HepG2 (cell line): ENCODE results near the gene TDRD3. TPM values are rescaled to one million over a fixed set of nuclear protein-coding genes. Genes with fewer than 3 reads are reported as not detected.

Experiments used
- ATAC-seq: fragments of 200-7000 bp; cut with Tn5 transposase; 3 replicates; pipeline ENCODE4 v1.9.1; 2020; ENCODE audit warnings: mild to moderate bottlenecking, moderate library complexity
- BruUV-seq: library from RNA; stranded (reverse); fragments of 400-500 nt; replicated peaks from 2 replicates; lab custom pipeline; 2021; lab: Mats Ljungman, UMichigan
- CTCF ChIA-PET: fragments of 300-600 bp; formaldehyde crosslinking; extraction: SDS; loops from one replicate; lab custom pipeline; 2021; ENCODE audit warnings: low total read pairs, inconsistent platforms, low intra/inter-chr PET ratio; lab: Yijun Ruan, JAX
- POLR2A ChIA-PET: fragments of 350-600 bp; sonication (Branson Sonifier 250); formaldehyde crosslinking; loops from one replicate; lab custom pipeline; 2020; ENCODE audit warnings: antibody characterized with exemption, inconsistent platforms; lab: Yijun Ruan, JAX
- DNase-seq: peaks from one replicate; pipeline ENCODE4 v3.0.0-alpha.2; 2015; ENCODE audit warnings: low spot score
- FAIRE-seq: peaks from 3 replicates; lab custom pipeline; 2011; peaks lifted over from hg19 to GRCh38; lab: Jason Lieb, UNC
- H2AFZ ChIP-seq: one replicate; pipeline ENCODE4 v1.6.1; 2011; ENCODE audit warnings: low read length, inconsistent platforms
- H3K27ac ChIP-seq: fragments of 300-600 bp; 3 replicates; pipeline ENCODE4 v1.8.0; 2011; ENCODE audit warnings: mixed run types, mild to moderate bottlenecking, mixed read lengths, low read length, inconsistent platforms; ENCODE audit not compliant: insufficient read depth; ENCODE audit errors: extremely low read length
- H3K27me3 ChIP-seq, 2 experiments: fragments of 200-600 bp in 1 of 2; 2 replicates in 1 of 2; 3 replicates in 1 of 2; pipeline versions ENCODE4 v1.6.0 to v1.8.0; 2011; ENCODE audit warnings: low read length in 2 of 2, mild to moderate bottlenecking in 2 of 2, moderate library complexity in 2 of 2, inconsistent platforms in 1 of 2; ENCODE audit not compliant: insufficient read depth in 2 of 2, control insufficient read depth in 1 of 2
- H3K36me3 ChIP-seq, 2 experiments: fragments of 200-600 bp in 1 of 2; replicated peaks in 1 of 2; 2 replicates in 1 of 2; 3 replicates in 1 of 2; pipeline versions ENCODE4 v1.5.1 to v1.8.0; 2011; ENCODE audit warnings: low read length in 2 of 2, inconsistent platforms in 1 of 2; ENCODE audit not compliant: insufficient read depth in 2 of 2, control insufficient read depth in 1 of 2
- H3K4me1 ChIP-seq: 2 replicates; pipeline ENCODE4 v1.5.1; 2012; ENCODE audit warnings: low read length, inconsistent platforms; ENCODE audit not compliant: insufficient read depth
- H3K4me2 ChIP-seq: 2 replicates; pipeline ENCODE4 v1.6.0; 2011; ENCODE audit warnings: low read depth, low read length, inconsistent platforms
- H3K4me3 ChIP-seq, 3 experiments: fragments of 200-600 bp in 1 of 3; sonication (generic), shearing (Covaris generic) in 1 of 3; replicated peaks in 1 of 3; 2 replicates each; pipeline ENCODE4 v1.5.1; 2011 to 2016; ENCODE audit warnings: low read length in 3 of 3, inconsistent platforms in 2 of 3, low read depth in 2 of 3, mild to moderate bottlenecking in 2 of 3, control low read depth in 1 of 3, mixed read lengths in 1 of 3; ENCODE audit not compliant: insufficient read depth in 1 of 3
- H3K79me2 ChIP-seq: one replicate; pipeline ENCODE4 v1.6.1; 2011; ENCODE audit warnings: low read length, inconsistent platforms; ENCODE audit not compliant: insufficient read depth
- H3K9ac ChIP-seq: 2 replicates; pipeline ENCODE4 v1.6.0; 2011; ENCODE audit warnings: mild to moderate bottlenecking, low read depth, low read length, inconsistent platforms; ENCODE audit not compliant: insufficient read depth
- H3K9me3 ChIP-seq: 2 replicates; pipeline ENCODE4 v1.5.1; 2012; ENCODE audit warnings: mild to moderate bottlenecking, low read length
- H4K20me1 ChIP-seq: 2 replicates; pipeline ENCODE4 v1.6.0; 2011; ENCODE audit warnings: inconsistent platforms, mild to moderate bottlenecking, low read length, moderate library complexity; ENCODE audit not compliant: insufficient read depth
- HDAC2 ChIP-seq: sonication (generic); formaldehyde crosslinking; IDR thresholded peaks from 2 replicates; pipeline ENCODE4 v1.4.0; 2020; ENCODE audit warnings: missing genetic modification reagents
- NFIC ChIP-seq: IDR thresholded peaks from 2 replicates; pipeline ENCODE4 v1.6.1; 2012; ENCODE audit warnings: mild to moderate bottlenecking, low read length, inconsistent platforms
- NFKB2 ChIP-seq: sonication (generic); formaldehyde crosslinking; IDR thresholded peaks from 2 replicates; pipeline ENCODE4 v1.4.0; 2020; ENCODE audit warnings: missing genetic modification reagents, borderline replicate concordance
- RARA ChIP-seq: IDR thresholded peaks from 2 replicates; pipeline ENCODE4 v1.6.1; 2016; ENCODE audit warnings: missing genetic modification reagents, missing compliant biosample characterization
- TMF1 ChIP-seq: sonication (generic); formaldehyde crosslinking; IDR thresholded peaks from 2 replicates; pipeline ENCODE4 v1.8.1; 2022; ENCODE audit warnings: low read depth, missing genetic modification reagents
- YY1 ChIP-seq: IDR thresholded peaks from 2 replicates; pipeline ENCODE4 v1.6.1; 2011; ENCODE audit warnings: low read length, low read depth, moderate library complexity, mild to moderate bottlenecking; ENCODE audit not compliant: insufficient read depth, insufficient replicate concordance
- ZNF607 ChIP-seq: sonication (generic); formaldehyde crosslinking; IDR thresholded peaks from 2 replicates; pipeline ENCODE4 v1.5.1; 2020; ENCODE audit warnings: missing genetic modification reagents, mild to moderate bottlenecking, borderline replicate concordance
- ZNF773 ChIP-seq: sonication (generic); formaldehyde crosslinking; IDR thresholded peaks from 2 replicates; pipeline ENCODE4 v1.4.0; 2020; ENCODE audit warnings: missing genetic modification reagents, borderline replicate concordance
- WGBS: methylation state at CpG from one replicate; pipeline ENCODE4 v1.1.6; 2017; ENCODE audit warnings: low lambda C conversion rate; 5-methylcytosine and 5-hydroxymethylcytosine counted together
- in situ Hi-C: cut with HindIII; loops from 2 replicates; pipeline ENCODE4 v1.10.0; 2017; ENCODE audit warnings: low pct_unique_long_range_greater_than_20kb; ENCODE audit not compliant: extremely low pct_ligation_motif_present
- intact Hi-C: fragments of 100-400 bp; cut with micrococcal nuclease; formaldehyde crosslinking; loops from one replicate; pipeline ENCODE4 v1.10.0; 2022; ENCODE audit not compliant: unreplicated experiment
- polyA plus RNA-seq, 8 experiments: library from polyadenylated mRNA; depleted of rRNA in 3 of 8; stranded (reverse) in 7 of 8; unstranded in 1 of 8; fragments of >200 nt; fragmentation: Illumina TruSeq in 4 of 8; extraction: Trizol in 4 of 8; gene quantifications; 2 replicates each; pipeline versions ENCODE4 v1.2.1 to v1.2.3, GENCODE V29; 2011 to 2016; ENCODE audit warnings: low read depth in 4 of 8, missing spikeins in 1 of 8, mixed read lengths in 1 of 8; ENCODE audit not compliant: insufficient read depth in 1 of 8
- total RNA-seq, 5 experiments: library from RNA; depleted of rRNA; stranded (reverse); fragments of >200 nt; fragmentation: Illumina TruSeq; extraction: Trizol; gene quantifications; 2 replicates each; pipeline ENCODE4 v1.2.3, GENCODE V29; 2016; ENCODE audit warnings: low read depth in 1 of 5

The TDRD3 gene
- total and polyA plus RNA-seq, 2 of the 13 experiments (the other 11 are each of a cell fraction or from before 2014, with no cell fraction given) = 4.7 to 11.8 TPM

- H3K79me2 ChIP-seq = no peaks in the 10 kb centered on the region
- BruUV-seq = no TSS peak
- no peaks in the 10 kb centered on the region for H3K9me3 ChIP-seq
- no peaks in the 10 kb centered on the region for H3K4me1 ChIP-seq
- in situ Hi-C loops = no loop called here
- intact Hi-C loops = no loop called here
- no peak overlapping the region for H3K4me3 ChIP-seq
- no peak for FAIRE-seq
- POLR2A ChIA-PET = no interaction called here
- H2AFZ ChIP-seq = no peak overlapping the region
- no peak overlapping the region for H3K27ac ChIP-seq
- no peak overlapping the region for H3K4me2 ChIP-seq
- ATAC-seq = no peak
- H4K20me1 ChIP-seq = no peaks in the 10 kb centered on the region
- 0% methylated on average over 2 of the region's 2 CpGs for WGBS
- no peaks in the 10 kb centered on the region for H3K36me3 ChIP-seq
- H3K9ac ChIP-seq = no peak overlapping the region
- TF ChIP-seq HDAC2 (CRISPR knock-in tag) (no peak), ZNF773 (CRISPR knock-in tag) (no peak), TMF1 (CRISPR knock-in tag) (no peak), NFIC (no peak), ZNF607 (CRISPR knock-in tag) (no peak), NFKB2 (CRISPR knock-in tag) (no peak)
- TF ChIP-seq, all 625 proteins: peak for 0
- H3K27me3 ChIP-seq = peaks cover 0 to 9% of the 10 kb centered on the region in 2 experiments; a peak in 3 of 5 replicates
- CTCF ChIA-PET = no interaction called here
- no peak for DNase-seq
Measured at GRCh38 chr13:60347690-60348089, 49.3 kb upstream of the TDRD3 start.

GRCh38 chr13:60348097-60348496 is 48.9 kb upstream of the TDRD3 start:
- FAIRE-seq (no peak), DNase-seq (no peak), ATAC-seq (no peak)
- H2AFZ ChIP-seq = no peak overlapping the region
- H3K4me1 ChIP-seq = no peaks in the 10 kb centered on the region
- TF ChIP-seq YY1 (no peak), RARA (no peak)
- no peak overlapping the region for H3K4me2 ChIP-seq
- no peak overlapping the region for H3K9ac ChIP-seq
- H3K27ac ChIP-seq = no peak overlapping the region
- no peak overlapping the region for H3K4me3 ChIP-seq
- BruUV-seq = no TSS peak
- ChIA-PET POLR2A (no interaction called here), CTCF (no interaction called here)
- intact Hi-C loops = no loop called here
- H3K9me3 ChIP-seq = no peaks in the 10 kb centered on the region
- in situ Hi-C loops = no loop called here
- no peaks in the 10 kb centered on the region for H4K20me1 ChIP-seq
- peaks cover 0 to 9% of the 10 kb centered on the region in 2 experiments; a peak in 3 of 5 replicates for H3K27me3 ChIP-seq
- H3K79me2 ChIP-seq = no peaks in the 10 kb centered on the region
- 18% methylated on average over 3 of the region's 3 CpGs for WGBS
- no peaks in the 10 kb centered on the region for H3K36me3 ChIP-seq
